ENCODE results near the gene FAIM2. TPM values are rescaled to one million over a fixed set of nuclear protein-coding genes. Genes with fewer than 3 reads are reported as not detected.

Gene FAIM2
- total and polyA plus RNA-seq, 9 of the 15 experiments (the other 6 are each of a cell fraction or from before 2014, with no cell fraction given): 0.01 to 0.10 TPM; not detected in 7

- WGBS (ENCODE audit: insufficient coverage, low coverage, missing lambda C conversion rate): 45% methylated on average over 7 of the region's 7 CpGs
- CTCF ChIA-PET (ENCODE audit: low intra/inter-chr PET ratio): no interaction called here
- no TSS peak for BruUV-seq (replicated peaks)
- peak; percentile 57 for TF ChIP-seq USF2 (CRISPR knock-in tag; IDR thresholded peaks at IDR 0.05)
- no peak for TF ChIP-seq PML (IDR thresholded peaks at IDR 0.05; ENCODE audit: low read length)
- 0 out of 2 replicates have a peak, but pooled peaks have one; percentile 11 for TF ChIP-seq TFAP4 (CRISPR knock-in tag; IDR thresholded peaks at IDR 0.05; ENCODE audit: borderline replicate concordance)
- no peak for TF ChIP-seq MGA (IDR thresholded peaks at IDR 0.05)
- peak; percentile 50 to 59 for TF ChIP-seq NRF1 (conservative IDR thresholded peaks at IDR 0.05 in 1 of 2, IDR thresholded peaks at IDR 0.05 in 1 of 2)
- no peak for TF ChIP-seq HBP1 (CRISPR knock-in tag; IDR thresholded peaks at IDR 0.05)
Observed at GRCh38 chr12:49905718-49906314, 2.1 kb upstream of the FAIM2 start.

More at GRCh38 chr12:49905718-49906314, 2.1 kb upstream of the FAIM2 start:
- DNase-seq (ENCODE audit: extremely low read depth in 1 of 4, low spot score in 3 of 4) (no peak), FAIRE-seq (no peak), ATAC-seq (no peak)
- Histone ChIP-seq H2AFZ (ENCODE audit: low read depth, low read length) (0 out of 2 replicates have a peak overlapping the region, but pooled peaks have one; percentile 2), H3K9ac (ENCODE audit: insufficient read depth in 1 of 2, low read depth in 2 of 2, low read length in 2 of 2) (no peak overlapping the region), H3K4me2 (ENCODE audit: insufficient read depth, low read length) (no peak overlapping the region), H3K27me3 (ENCODE audit: control insufficient read depth in 2 of 2, insufficient read depth in 2 of 2, low read length in 2 of 2) (peaks cover 4 to 17% of the 10 kb centered on the region in 2 experiments; a peak in 3 of 5 replicates), H3K36me3 (ENCODE audit: control insufficient read depth, insufficient read depth, low read length) (no peaks in the 10 kb centered on the region), H3K79me2 (ENCODE audit: control insufficient read depth, insufficient read depth, low read length) (no peaks in the 10 kb centered on the region), H3K4me3 (no peak overlapping the region), H3K4me1 (replicated peaks in 1 of 2; ENCODE audit: control insufficient read depth in 2 of 2, insufficient read depth in 2 of 2, low read length in 2 of 2) (peaks cover 8 to 23% of the 10 kb centered on the region in 2 experiments; a peak in 3 of 5 replicates), H3K9me3 (replicated peaks; ENCODE audit: control insufficient read depth, insufficient read depth, low read depth, low read length) (no peaks in the 10 kb centered on the region), H4K20me1 (replicated peaks; ENCODE audit: control insufficient read depth, insufficient read depth, low read length) (no peaks in the 10 kb centered on the region), H3K27ac (ENCODE audit: extremely low read depth, low read depth, low read length) (no peak overlapping the region), H3K9me1 (ENCODE audit: control insufficient read depth, insufficient read depth, low read length) (no peaks in the 10 kb centered on the region)
- in situ Hi-C loops (cut with MboI): no loop called here
- POLR2A ChIA-PET: interaction anchor here (0.5 to 1.1 kb wide), 2 partner anchors 45 to 65 kb away, joined by 3 read pairs; partner anchors contain the start of gene AQP2
- intact Hi-C loops (cut with micrococcal nuclease): no loop called here
